GM18519 (cell line): Measurements from ENCODE around the gene TMEM11.
"Not testable (repeated sequence)": the region's sequence is repeated elsewhere in the genome, so short reads cannot be mapped to it uniquely, and the experiment has no call there.

Source experiments
- ATAC-seq: cut with Tn5 transposase; IDR thresholded peaks from one replicate; pipeline ENCODE4 v1.9.1; 2021; ENCODE audit warnings: mild to moderate bottlenecking, moderate library complexity; ENCODE audit not compliant: unreplicated experiment, low FRiP score

Gene TMEM11

GRCh38 chr17:21242780-21243515, 29.0 kb upstream of the TMEM11 start:
- no peak for ATAC-seq

- ATAC-seq, result no peak
Observed at GRCh38 chr17:21242026-21242697, 28.2 kb upstream of the TMEM11 start.

DNA sequence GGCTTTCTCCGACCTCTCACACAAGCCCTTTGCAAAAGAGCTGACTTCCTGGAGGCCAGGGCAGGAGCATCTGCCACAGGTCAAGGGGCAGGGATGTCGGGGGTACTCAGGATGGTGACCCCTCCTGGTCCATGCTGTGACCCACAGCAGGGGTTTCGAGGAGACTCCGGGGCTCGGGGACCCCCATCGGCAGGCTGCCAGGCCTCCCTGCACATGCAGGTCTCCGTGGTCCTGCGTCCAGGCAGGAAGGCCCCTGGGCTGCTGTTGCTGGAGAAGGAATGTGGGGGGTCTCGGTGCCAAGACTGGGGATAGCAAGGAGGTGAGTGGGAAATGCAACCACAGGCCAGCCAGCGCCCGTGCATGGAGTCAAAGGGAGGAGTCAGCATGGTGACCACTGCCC, 27.6 kb upstream of the TMEM11 start:
- no peak for ATAC-seq

GRCh38 chr17:21240369-21241055, 26.6 kb upstream of the TMEM11 start:
- ATAC-seq, result no peak

GRCh38 chr17:21239680-21240368, 25.9 kb upstream of the TMEM11 start:
- no peak for ATAC-seq

DNA sequence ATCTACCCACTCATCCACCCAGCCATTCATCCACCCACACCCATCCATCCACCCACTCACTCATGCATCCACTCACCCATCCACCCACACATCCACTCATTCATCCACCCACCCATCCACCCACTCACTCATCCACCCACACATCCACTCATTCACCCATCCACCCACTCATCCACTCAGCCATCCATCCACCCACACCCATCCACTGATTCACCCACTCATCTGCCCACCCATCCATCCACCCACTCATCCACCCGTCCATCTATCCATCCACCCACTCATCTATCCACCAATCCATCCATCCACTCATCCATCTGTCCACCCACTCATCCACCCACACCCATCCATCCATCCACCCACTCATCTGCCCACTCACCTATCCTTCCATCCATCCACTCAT, 22.0 kb upstream of the TMEM11 start:
- no peak for ATAC-seq

DNA sequence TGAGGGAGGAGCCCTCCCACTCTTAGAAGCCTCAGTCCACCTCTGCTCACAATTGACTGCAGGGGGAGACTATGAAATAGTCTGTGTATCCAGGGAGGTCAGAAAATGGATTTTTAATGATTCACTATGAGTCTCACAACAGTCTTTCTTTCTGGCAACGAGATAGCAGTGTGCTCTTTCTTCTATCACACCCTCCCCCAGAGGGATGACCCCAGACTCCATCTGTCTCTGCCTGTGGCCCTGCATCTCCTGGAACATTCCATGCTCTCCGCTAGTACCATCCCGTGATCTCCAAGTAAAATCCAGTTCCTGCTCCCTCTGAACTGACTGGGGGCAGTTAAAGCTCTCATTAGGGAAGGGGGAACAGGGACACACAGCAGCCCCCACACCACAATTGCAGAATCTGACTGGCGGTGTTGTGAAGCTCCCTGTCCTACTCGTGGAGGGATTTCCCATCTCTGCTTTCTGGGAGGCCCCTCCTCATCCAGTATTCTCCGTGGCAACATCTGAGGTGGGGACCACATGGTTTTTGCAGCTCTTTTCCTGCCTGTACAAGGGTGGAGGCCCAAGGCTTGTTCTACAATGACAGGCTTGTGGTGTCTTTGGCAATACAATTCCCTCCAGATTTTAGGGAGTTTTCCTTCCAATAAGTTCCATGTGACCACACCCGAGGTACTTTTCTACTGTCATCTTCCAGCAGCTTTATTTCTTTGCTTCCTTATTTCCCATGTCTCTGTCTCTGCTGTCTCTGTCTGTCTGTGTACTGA, 19.8 kb upstream of the TMEM11 start:
- no peak for ATAC-seq

DNA sequence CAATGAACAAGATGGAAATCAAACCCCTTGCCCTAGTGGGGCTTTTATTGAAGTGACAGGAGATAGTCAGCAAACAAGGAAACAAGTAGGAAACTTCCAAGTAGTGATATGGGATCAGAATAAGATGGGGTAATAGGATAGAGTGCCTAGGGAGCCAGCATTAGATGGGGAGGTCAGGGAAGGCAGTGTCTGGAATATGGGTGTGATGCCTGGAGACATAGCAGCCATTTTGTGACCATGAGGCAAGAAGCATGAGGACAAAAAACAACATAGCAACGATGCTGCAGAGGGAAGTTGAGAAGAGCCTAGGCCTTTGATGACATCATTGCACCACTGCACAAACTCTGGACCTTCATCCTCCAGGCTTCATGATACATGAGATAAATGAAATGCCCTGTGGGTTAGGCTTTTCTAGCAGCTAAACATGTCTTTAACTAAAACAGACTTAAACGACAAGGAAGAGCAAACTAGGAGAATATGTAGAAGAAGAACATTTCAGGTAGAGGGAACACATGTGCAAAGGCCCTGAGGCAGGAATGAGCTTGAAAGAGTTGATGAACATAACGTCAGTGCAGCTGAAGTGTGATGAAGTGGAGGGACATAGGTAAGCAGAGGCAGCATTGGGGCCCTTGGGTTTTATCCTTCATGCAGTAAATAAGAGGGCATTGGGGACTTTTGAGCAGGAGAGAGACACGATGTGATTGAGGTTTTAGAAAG, 18.2 kb upstream of the TMEM11 start:
- no peak for ATAC-seq

DNA sequence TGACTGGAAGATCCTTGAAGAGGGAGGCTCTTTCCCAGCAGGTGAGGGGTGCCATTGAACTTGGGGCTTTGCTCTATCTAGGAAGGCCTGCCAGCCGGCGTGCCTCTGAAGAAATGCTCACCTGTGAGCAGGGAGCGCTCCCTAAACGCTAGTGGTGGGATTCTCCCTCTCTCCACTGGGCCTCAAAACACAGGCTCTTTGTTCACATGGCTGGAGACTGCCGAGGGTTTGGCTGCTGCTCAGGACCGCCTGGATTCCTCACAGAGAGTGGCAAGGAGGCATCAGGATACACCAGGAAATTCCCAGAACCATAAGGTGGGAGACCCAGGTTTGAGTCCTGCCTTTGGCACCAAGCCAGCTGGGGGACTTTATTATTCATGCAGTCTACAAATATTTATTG, 17.6 kb upstream of the TMEM11 start:
- ATAC-seq, result no peak

- no peak for ATAC-seq
Observed at GRCh38 chr17:21228845-21229244, 14.9 kb upstream of the TMEM11 start.

- ATAC-seq, result no peak
Observed at GRCh38 chr17:21228111-21228510, 14.2 kb upstream of the TMEM11 start.

GRCh38 chr17:21227277-21227676, 13.3 kb upstream of the TMEM11 start:
- not testable (repeated sequence) for ATAC-seq

DNA sequence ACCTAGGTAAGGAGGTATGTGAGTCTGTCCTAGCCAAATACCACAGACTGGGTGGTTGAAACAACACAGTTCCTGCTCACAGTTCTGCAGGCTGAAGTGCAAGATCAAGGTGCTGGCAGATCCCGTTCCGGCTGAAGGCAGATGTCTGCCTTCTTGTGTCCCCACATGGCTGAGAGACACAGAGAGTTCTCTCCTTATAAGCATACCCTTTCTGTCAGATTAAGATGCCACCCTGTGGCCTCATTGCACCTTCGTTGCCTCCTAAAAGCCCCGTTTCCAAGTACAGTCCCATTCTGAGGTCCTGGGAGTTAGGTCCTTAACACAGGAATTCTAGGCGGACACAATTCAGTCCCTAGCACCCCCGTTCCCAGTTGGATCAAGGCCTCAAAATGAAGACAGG, 9.1 kb upstream of the TMEM11 start:
- ATAC-seq, result no peak

GRCh38 chr17:21218831-21219380, 4.9 kb upstream of the TMEM11 start:
- ATAC-seq, result no peak

GRCh38 chr17:21218101-21218500, 4.1 kb upstream of the TMEM11 start:
- no peak for ATAC-seq

- no peak for ATAC-seq
Observed at GRCh38 chr17:21217346-21217745, 3.4 kb upstream of the TMEM11 start.

GRCh38 chr17:21215935-21216334, 2.0 kb upstream of the TMEM11 start:
- ATAC-seq, result no peak

GRCh38 chr17:21214777-21215541, 998 bp upstream of the TMEM11 start:
- no peak for ATAC-seq

DNA sequence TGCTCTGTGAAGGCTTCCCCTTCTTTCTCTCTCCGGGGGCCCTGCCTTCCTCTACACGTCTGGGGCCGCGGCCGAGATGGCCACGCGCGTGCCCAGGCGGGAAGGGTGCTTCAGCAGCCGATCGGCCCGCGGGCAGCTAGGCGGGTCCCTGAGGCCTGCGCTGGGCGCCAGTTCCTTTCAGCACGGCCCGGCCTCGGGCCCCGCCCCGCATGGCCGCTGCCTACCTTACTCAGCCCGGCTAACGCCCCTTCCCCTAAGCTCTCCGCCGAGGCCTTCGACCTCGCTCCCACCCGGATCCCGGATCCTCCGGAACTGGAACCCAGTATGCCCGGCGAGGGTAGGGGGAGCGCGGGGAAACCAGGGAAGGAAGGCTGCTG, 335 bp downstream of the TMEM11 start:
- peak; percentile 3 for ATAC-seq
